ENCODE measurements around the gene PRDX1.

The PRDX1 gene

GRCh38 chr1:45543581-45544417 lies 22.1 kb upstream of the PRDX1 start:
- Histone ChIP-seq H3K79me1 (ENCODE audit: low read length) (no peaks in the 10 kb centered on the region), H3K9me3 (ENCODE audit: insufficient read depth, low read depth, low read length) (no peaks in the 10 kb centered on the region), H3K18ac (ENCODE audit: low read length) (no peak overlapping the region), H3K14ac (ENCODE audit: low read length) (no peak overlapping the region), H3K27me3 (ENCODE audit: insufficient read depth, low read length) (no peaks in the 10 kb centered on the region), H3K4me1 (ENCODE audit: control insufficient read depth in 1 of 2, insufficient read depth in 2 of 2, low read length in 2 of 2) (peaks cover 0 to 2% of the 10 kb centered on the region in 2 experiments), H3K4ac (ENCODE audit: low read depth, low read length) (no peak overlapping the region), H3K23ac (ENCODE audit: low read length) (no peak overlapping the region), H2BK12ac (ENCODE audit: low read length) (no peak overlapping the region), H4K91ac (ENCODE audit: low read depth, low read length) (no peak overlapping the region), H3K9ac (ENCODE audit: low read length) (no peak overlapping the region), H2BK5ac (ENCODE audit: low read depth, low read length, poor library complexity) (no peak overlapping the region), H3K4me2 (ENCODE audit: low read length) (no peak overlapping the region), H3K4me3 (ENCODE audit: low read depth, low read length) (no peak overlapping the region), H4K12ac (ENCODE audit: low read depth, low read length) (no peak overlapping the region), H2AK5ac (ENCODE audit: low read length) (no peak overlapping the region), H2AFZ (ENCODE audit: insufficient read depth, low read length, poor library complexity) (no peak overlapping the region), H2BK120ac (ENCODE audit: insufficient read depth, low read length, poor library complexity) (no peak overlapping the region), H3K79me2 (ENCODE audit: control insufficient read depth, insufficient read depth, low read length, poor library complexity) (no peaks in the 10 kb centered on the region), H4K8ac (ENCODE audit: low read depth, low read length) (no peak overlapping the region), H3K27ac (ENCODE audit: low read depth, low read length) (no peak overlapping the region), H3K36me3 (ENCODE audit: control insufficient read depth in 1 of 2, insufficient read depth in 2 of 2, low read length in 2 of 2) (no peaks in the 10 kb centered on the region)
- WGBS (ENCODE audit: extremely low coverage, insufficient coverage, insufficient read length): no CpG with 5 or more reads among the region's 8 CpGs
- DNase-seq: peak; percentile 10 to 39

- H2BK5ac ChIP-seq (ENCODE audit: low read depth, low read length, poor library complexity): no peak overlapping the region
- H3K4ac ChIP-seq (ENCODE audit: low read depth, low read length): no peak overlapping the region
- H4K12ac ChIP-seq (ENCODE audit: low read depth, low read length): no peak overlapping the region
- no peak overlapping the region for H3K4me3 ChIP-seq (ENCODE audit: low read depth, low read length)
- H3K18ac ChIP-seq (ENCODE audit: low read length): no peak overlapping the region
- no peak overlapping the region for H2AFZ ChIP-seq (ENCODE audit: insufficient read depth, low read length, poor library complexity)
- H2AK5ac ChIP-seq (ENCODE audit: low read length): no peak overlapping the region
- no peak overlapping the region for H3K4me2 ChIP-seq (ENCODE audit: low read length)
- no peak overlapping the region for H3K23ac ChIP-seq (ENCODE audit: low read length)
- WGBS (ENCODE audit: extremely low coverage, insufficient coverage, insufficient read length): no CpG with 5 or more reads among the region's 4 CpGs
- H3K27me3 ChIP-seq (ENCODE audit: insufficient read depth, low read length): no peaks in the 10 kb centered on the region
- H3K79me1 ChIP-seq (ENCODE audit: low read length): no peaks in the 10 kb centered on the region
- H3K79me2 ChIP-seq (ENCODE audit: control insufficient read depth, insufficient read depth, low read length, poor library complexity): no peaks in the 10 kb centered on the region
- no peak overlapping the region for H2BK12ac ChIP-seq (ENCODE audit: low read length)
- H3K9me3 ChIP-seq (ENCODE audit: insufficient read depth, low read depth, low read length): no peaks in the 10 kb centered on the region
- H4K91ac ChIP-seq (ENCODE audit: low read depth, low read length): no peak overlapping the region
- H3K14ac ChIP-seq (ENCODE audit: low read length): no peak overlapping the region
- H3K27ac ChIP-seq (ENCODE audit: low read depth, low read length): no peak overlapping the region
- no peak overlapping the region for H2BK120ac ChIP-seq (ENCODE audit: insufficient read depth, low read length, poor library complexity)
- H3K4me1 ChIP-seq (ENCODE audit: control insufficient read depth in 1 of 2, insufficient read depth in 2 of 2, low read length in 2 of 2): peaks cover 0 to 2% of the 10 kb centered on the region in 2 experiments
- H4K8ac ChIP-seq (ENCODE audit: low read depth, low read length): no peak overlapping the region
- DNase-seq: peak; percentile 87 to 90
- H3K9ac ChIP-seq (ENCODE audit: low read length): no peak overlapping the region
- no peaks in the 10 kb centered on the region for H3K36me3 ChIP-seq (ENCODE audit: control insufficient read depth in 1 of 2, insufficient read depth in 2 of 2, low read length in 2 of 2)
These were observed 20.9 kb upstream of the PRDX1 start for GRCh38 chr1:45542591-45542990.

- H3K4ac ChIP-seq (ENCODE audit: low read depth, low read length): no peak overlapping the region
- no peak overlapping the region for H2AFZ ChIP-seq (ENCODE audit: insufficient read depth, low read length, poor library complexity)
- no peaks in the 10 kb centered on the region for H3K27me3 ChIP-seq (ENCODE audit: insufficient read depth, low read length)
- H3K4me1 ChIP-seq (ENCODE audit: control insufficient read depth in 1 of 2, insufficient read depth in 2 of 2, low read length in 2 of 2): peaks cover 0 to 2% of the 10 kb centered on the region in 2 experiments
- no peak overlapping the region for H3K4me3 ChIP-seq (ENCODE audit: low read depth, low read length)
- DNase-seq: no peak
- H3K18ac ChIP-seq (ENCODE audit: low read length): no peak overlapping the region
- no peak overlapping the region for H3K14ac ChIP-seq (ENCODE audit: low read length)
- no peak overlapping the region for H3K9ac ChIP-seq (ENCODE audit: low read length)
- H2BK12ac ChIP-seq (ENCODE audit: low read length): no peak overlapping the region
- no peak overlapping the region for H2BK5ac ChIP-seq (ENCODE audit: low read depth, low read length, poor library complexity)
- H3K36me3 ChIP-seq (ENCODE audit: control insufficient read depth in 1 of 2, insufficient read depth in 2 of 2, low read length in 2 of 2): no peaks in the 10 kb centered on the region
- no peak overlapping the region for H4K91ac ChIP-seq (ENCODE audit: low read depth, low read length)
- H3K4me2 ChIP-seq (ENCODE audit: low read length): no peak overlapping the region
- no peak overlapping the region for H2AK5ac ChIP-seq (ENCODE audit: low read length)
- no peak overlapping the region for H4K12ac ChIP-seq (ENCODE audit: low read depth, low read length)
- H3K27ac ChIP-seq (ENCODE audit: low read depth, low read length): no peak overlapping the region
- no CpG with 5 or more reads among the region's 1 CpG for WGBS (ENCODE audit: extremely low coverage, insufficient coverage, insufficient read length)
- no peaks in the 10 kb centered on the region for H3K9me3 ChIP-seq (ENCODE audit: insufficient read depth, low read depth, low read length)
- H3K23ac ChIP-seq (ENCODE audit: low read length): no peak overlapping the region
- H3K79me2 ChIP-seq (ENCODE audit: control insufficient read depth, insufficient read depth, low read length, poor library complexity): no peaks in the 10 kb centered on the region
- H3K79me1 ChIP-seq (ENCODE audit: low read length): no peaks in the 10 kb centered on the region
- H4K8ac ChIP-seq (ENCODE audit: low read depth, low read length): no peak overlapping the region
- no peak overlapping the region for H2BK120ac ChIP-seq (ENCODE audit: insufficient read depth, low read length, poor library complexity)
These were observed 19.5 kb upstream of the PRDX1 start for GRCh38 chr1:45541193-45541592.

- Histone ChIP-seq H3K27me3 (ENCODE audit: insufficient read depth, low read length) (no peaks in the 10 kb centered on the region), H3K23ac (ENCODE audit: low read length) (no peak overlapping the region), H3K79me2 (ENCODE audit: control insufficient read depth, insufficient read depth, low read length, poor library complexity) (no peaks in the 10 kb centered on the region), H2BK12ac (ENCODE audit: low read length) (no peak overlapping the region), H4K12ac (ENCODE audit: low read depth, low read length) (no peak overlapping the region), H4K91ac (ENCODE audit: low read depth, low read length) (no peak overlapping the region), H3K79me1 (ENCODE audit: low read length) (no peaks in the 10 kb centered on the region), H3K4me1 (ENCODE audit: control insufficient read depth in 1 of 2, insufficient read depth in 2 of 2, low read length in 2 of 2) (no peaks in the 10 kb centered on the region), H2BK5ac (ENCODE audit: low read depth, low read length, poor library complexity) (no peak overlapping the region), H3K14ac (ENCODE audit: low read length) (no peak overlapping the region), H3K4me2 (ENCODE audit: low read length) (no peak overlapping the region), H2BK120ac (ENCODE audit: insufficient read depth, low read length, poor library complexity) (no peak overlapping the region), H2AFZ (ENCODE audit: insufficient read depth, low read length, poor library complexity) (no peak overlapping the region), H2AK5ac (ENCODE audit: low read length) (no peak overlapping the region), H3K27ac (ENCODE audit: low read depth, low read length) (no peak overlapping the region), H3K36me3 (ENCODE audit: control insufficient read depth in 1 of 2, insufficient read depth in 2 of 2, low read length in 2 of 2) (no peaks in the 10 kb centered on the region), H3K18ac (ENCODE audit: low read length) (no peak overlapping the region), H3K9me3 (ENCODE audit: insufficient read depth, low read depth, low read length) (no peaks in the 10 kb centered on the region), H4K8ac (ENCODE audit: low read depth, low read length) (no peak overlapping the region), H3K9ac (ENCODE audit: low read length) (no peak overlapping the region), H3K4ac (ENCODE audit: low read depth, low read length) (no peak overlapping the region), H3K4me3 (ENCODE audit: low read depth, low read length) (no peak overlapping the region)
- WGBS (ENCODE audit: extremely low coverage, insufficient coverage, insufficient read length): no CpG with 5 or more reads among the region's 4 CpGs
- DNase-seq: no peak
These were observed 15.2 kb upstream of the PRDX1 start for GRCh38 chr1:45536886-45537285.

Data from trophoblast cell (in vitro differentiated cells and primary cell).